Stimulated activated CD4-positive, alpha-beta T cell treated with anti-CD3 and anti-CD28 coated beads, Interleukin-4, amount 100 ng/mL, for 24 hours (primary cell): ENCODE measurements around the gene C9orf72.
"Not testable (repeated sequence)": the region's sequence is repeated elsewhere in the genome, so short reads cannot be mapped to it uniquely, and the experiment has no call there.

Experiments
- DNase-seq: peaks from one replicate; pipeline ENCODE4 v3.0.0-alpha.2; 2020

Gene C9orf72, protein sequence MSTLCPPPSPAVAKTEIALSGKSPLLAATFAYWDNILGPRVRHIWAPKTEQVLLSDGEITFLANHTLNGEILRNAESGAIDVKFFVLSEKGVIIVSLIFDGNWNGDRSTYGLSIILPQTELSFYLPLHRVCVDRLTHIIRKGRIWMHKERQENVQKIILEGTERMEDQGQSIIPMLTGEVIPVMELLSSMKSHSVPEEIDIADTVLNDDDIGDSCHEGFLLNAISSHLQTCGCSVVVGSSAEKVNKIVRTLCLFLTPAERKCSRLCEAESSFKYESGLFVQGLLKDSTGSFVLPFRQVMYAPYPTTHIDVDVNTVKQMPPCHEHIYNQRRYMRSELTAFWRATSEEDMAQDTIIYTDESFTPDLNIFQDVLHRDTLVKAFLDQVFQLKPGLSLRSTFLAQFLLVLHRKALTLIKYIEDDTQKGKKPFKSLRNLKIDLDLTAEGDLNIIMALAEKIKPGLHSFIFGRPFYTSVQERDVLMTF

DNA sequence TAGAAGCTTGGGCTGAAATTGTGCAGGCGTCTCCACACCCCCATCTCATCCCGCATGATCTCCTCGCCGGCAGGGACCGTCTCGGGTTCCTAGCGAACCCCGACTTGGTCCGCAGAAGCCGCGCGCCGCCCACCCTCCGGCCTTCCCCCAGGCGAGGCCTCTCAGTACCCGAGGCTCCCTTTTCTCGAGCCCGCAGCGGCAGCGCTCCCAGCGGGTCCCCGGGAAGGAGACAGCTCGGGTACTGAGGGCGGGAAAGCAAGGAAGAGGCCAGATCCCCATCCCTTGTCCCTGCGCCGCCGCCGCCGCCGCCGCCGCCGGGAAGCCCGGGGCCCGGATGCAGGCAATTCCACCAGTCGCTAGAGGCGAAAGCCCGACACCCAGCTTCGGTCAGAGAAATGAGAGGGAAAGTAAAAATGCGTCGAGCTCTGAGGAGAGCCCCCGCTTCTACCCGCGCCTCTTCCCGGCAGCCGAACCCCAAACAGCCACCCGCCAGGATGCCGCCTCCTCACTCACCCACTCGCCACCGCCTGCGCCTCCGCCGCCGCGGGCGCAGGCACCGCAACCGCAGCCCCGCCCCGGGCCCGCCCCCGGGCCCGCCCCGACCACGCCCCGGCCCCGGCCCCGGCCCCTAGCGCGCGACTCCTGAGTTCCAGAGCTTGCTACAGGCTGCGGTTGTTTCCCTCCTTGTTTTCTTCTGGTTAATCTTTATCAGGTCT lies at the start of gene C9orf72:
Gene C9orf72 (minus strand): TSS at position 564 of the 716 bp plus-strand sequence. CDS start 6,361 bp downstream, outside the sequence.
- peak; percentile 83 for DNase-seq

GRCh38 chr9:27622693-27623340 lies 49.5 kb upstream of the C9orf72 start:
- DNase-seq, result no peak

DNA sequence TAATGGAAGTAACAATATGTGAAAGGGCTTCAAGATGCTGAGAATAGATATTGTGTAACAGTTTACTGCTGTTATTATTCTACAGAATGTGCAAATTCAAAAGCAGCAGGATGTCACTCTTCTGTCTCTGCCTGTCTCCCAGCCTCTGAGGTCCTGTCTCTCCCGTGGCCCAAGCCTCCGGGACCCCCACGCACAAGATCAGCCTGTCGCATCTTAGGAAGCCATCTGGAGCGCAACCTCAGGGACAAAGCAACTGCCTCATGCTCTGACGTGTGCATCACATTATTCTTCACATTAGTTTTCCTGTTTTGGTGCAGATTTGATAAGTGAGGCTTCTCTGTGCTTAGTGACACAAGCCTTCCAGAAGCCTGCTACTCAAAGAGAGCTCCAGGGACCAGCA lies 46.5 kb upstream of the C9orf72 start:
- no peak for DNase-seq

DNA sequence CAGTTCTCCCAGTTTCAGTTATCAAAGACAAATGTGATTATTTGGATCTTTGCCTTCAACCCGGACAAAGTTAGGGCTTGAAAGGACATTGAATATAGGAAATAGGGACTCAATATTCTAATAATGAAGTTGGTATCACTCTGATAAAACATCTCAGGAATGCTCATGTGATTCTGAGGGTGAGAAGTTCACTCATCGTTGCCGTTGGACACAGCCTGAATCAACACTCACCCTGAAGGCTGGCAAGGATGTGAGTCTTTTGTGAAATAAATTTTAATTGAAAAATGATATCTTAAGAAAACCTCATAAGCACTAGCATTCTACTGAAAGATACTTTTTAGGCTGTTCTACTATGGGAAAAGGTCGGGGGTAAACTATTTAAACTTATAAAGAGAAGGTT lies 44.8 kb upstream of the C9orf72 start:
- no peak for DNase-seq

- DNase-seq, result no peak
Observed at GRCh38 chr9:27614551-27614950, 41.3 kb upstream of the C9orf72 start.

GRCh38 chr9:27612036-27612435 lies 38.8 kb upstream of the C9orf72 start:
- not testable (repeated sequence) for DNase-seq

- DNase-seq, result no peak
Observed at GRCh38 chr9:27610622-27611021, 37.3 kb upstream of the C9orf72 start.

DNA sequence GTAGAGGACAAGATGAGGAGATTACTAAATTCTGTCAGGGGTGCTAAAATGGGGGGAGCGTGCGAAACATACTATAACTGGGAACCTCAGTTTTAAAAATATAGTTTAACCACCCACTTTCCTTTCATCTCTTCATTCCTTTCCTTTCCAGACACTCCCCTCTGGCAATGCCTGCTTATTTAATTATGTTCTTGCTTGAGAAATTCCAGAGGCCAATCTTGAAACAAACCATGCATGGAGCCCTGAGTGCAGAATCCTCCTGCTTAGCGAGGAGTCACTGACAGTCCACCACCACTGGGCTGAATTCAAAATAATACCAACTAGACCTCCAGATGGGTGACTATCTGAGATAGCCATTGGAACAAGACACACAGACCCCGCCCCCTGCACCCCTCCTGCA lies 29.7 kb upstream of the C9orf72 start:
- DNase-seq, result no peak

DNA sequence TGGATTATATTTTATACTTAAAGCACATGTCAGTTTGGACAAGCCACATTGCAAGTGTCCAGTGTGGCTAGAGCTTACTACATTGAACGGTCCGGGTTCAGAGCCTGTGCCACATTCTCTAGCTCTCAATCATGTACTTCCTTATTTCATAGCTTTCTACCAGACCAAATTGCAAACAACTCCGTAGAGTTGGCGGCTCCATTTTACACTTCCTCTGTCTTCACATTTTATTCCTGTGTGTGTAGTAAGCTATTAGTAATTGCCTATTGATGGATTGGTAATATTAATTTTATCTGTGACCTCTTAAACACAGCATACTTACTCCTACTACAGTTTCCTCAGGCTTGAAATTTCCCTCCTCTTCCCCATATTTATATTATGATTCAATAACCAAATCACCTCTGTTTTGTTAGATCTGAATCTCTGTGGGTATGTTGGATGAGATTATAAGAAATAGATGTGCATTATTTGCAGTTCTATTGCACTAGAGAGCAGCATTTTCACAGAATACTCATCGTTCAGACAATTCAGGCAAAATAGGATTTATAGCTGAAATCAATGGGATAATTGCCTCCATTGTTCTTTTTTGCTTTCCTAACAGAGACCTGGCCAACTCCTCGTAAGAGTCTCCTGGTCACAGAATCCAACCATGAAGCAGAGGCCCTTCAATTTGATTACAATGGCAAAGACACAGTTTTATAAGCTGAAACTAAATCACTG lies 29.0 kb upstream of the C9orf72 start:
- DNase-seq, result no peak

GRCh38 chr9:27601396-27601795 lies 28.1 kb upstream of the C9orf72 start:
- DNase-seq, result no peak

DNA sequence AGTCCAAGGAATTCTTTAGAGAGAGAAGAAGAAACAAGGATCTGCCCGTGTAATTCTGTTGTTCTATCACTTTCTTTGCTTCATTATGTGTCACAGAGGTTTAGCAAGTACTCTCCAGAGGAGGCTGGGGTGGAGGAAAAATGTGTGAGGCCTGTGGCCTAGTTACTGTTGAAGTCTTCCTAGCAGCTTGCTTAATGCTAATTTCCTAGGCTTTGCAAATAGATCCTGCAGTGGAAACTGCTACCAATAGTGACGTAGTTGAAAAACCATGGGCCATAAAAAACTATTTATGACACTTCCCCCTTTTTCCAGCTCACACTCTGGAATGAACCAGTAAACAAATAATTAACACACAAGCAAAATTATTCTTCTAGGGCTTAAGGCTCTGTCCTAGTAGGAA lies 27.0 kb upstream of the C9orf72 start:
- DNase-seq, result no peak

DNA sequence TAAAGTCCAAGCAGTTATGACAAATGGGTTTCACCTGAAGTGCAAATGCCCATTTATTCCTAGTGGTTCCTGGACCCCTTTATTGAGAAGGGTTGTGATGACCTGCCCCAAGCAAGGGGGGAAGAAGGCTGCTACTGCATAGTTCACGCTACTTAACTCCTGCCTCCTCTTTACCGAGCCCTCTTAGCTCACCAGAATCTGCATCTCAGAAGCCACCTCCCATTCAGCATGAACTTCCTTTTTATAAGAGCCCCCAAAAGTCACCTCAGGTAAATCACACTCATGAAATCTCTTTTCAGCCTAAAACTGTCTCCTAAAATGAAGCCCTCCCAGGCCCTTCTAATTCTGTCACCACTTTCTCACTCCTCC lies 26.6 kb upstream of the C9orf72 start:
- no peak for DNase-seq

DNA sequence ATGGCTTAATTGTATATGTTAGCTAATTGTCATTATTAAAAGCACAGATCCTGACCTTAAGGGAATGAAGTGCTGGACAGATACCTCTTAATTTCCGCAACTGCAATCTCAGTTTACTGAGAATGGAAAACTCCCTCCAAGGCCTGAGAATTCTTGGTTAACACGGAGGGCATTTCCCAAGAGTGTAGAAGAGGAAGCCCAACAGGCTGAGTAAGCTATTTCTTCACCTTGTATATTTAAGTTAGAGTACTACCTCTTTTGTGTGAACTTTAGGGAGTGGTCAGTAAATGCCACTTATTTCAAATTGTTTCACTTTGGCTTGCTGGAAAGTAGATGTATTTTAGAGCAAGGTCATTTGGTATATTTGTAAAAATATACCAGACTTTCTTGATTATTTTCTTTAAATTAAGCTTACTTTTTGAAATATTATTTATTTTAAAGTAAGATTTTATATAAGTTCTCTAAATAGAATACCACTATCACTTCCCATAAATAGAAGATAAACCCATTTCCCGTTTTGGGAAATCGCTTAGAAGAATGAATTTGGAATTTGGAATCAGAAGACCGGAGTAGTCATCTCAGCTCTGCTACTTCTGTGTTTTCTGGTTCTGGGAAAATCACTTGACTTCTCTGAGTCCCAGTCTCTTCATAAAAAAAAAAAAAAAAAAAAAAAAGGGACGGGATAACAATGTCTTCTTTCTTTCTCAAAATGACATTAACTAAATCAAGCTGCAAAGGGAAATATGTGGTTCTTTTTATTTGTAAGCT lies 26.0 kb upstream of the C9orf72 start:
- no peak for DNase-seq

DNA sequence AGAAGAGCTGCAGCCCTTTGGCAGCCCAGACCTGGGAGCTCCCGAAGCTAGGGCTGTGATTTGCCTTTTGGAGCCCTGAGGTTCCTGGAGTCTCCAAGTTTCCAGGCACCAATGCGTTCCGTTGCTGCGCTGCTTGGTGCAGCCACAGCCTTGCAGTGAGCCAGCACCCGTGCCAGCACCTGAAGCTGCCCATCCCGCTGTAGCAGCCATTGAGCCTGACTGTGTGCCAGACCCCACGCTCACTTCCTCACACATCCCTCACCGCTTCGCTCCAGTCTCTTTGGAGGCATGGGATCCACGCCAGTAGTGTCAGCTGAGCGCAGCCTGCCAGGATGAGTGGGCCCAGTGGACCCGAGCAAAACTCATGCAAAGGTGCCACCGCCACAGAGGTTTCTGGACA lies 22.5 kb upstream of the C9orf72 start:
- DNase-seq, result no peak

DNA sequence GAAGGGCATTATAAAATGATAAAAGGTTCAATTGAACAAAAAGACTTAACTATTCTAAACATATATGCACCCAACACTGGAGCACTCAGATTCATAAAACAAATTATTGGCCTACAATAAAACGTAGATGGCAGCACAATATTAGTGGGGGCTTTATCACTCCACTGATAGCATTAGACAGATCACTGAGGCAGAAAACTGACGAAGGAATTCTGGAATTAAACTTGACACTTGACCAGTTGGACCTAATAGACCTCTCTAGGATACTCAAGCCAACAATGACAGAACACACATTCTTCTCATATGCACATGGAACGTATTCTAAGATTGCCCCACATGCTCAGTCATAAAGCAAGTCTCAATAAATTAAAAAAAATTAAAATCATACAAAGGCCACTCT lies 18.4 kb upstream of the C9orf72 start:
- DNase-seq, result no peak

DNA sequence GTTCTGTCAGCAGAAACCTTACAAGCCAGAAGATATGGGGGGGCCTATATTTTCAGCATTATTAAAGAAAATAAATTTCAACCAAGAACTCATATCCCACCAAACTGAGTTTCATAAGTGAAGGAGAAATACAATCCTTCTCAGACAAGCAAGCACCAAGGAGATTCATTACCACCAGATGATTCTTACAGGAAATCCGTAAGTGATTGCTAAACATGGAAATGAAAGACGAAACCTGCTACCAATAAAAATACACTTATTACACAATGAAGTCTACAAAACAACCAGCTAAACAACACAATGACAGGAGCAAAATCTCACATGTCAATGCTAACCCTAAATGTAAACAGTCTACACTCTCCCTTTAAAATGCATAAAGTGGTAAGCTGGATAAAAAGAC lies 17.8 kb upstream of the C9orf72 start:
- no peak for DNase-seq

- DNase-seq, result no peak
Observed at GRCh38 chr9:27590651-27591050, 17.4 kb upstream of the C9orf72 start.

GRCh38 chr9:27589462-27589861 lies 16.2 kb upstream of the C9orf72 start:
- DNase-seq, result no peak

GRCh38 chr9:27586304-27586703 lies 13.0 kb upstream of the C9orf72 start:
- no peak for DNase-seq

GRCh38 chr9:27584931-27585330 lies 11.7 kb upstream of the C9orf72 start:
- DNase-seq, result no peak

GRCh38 chr9:27582794-27583193 lies 9.5 kb upstream of the C9orf72 start:
- no peak for DNase-seq

- DNase-seq, result no peak
Observed at GRCh38 chr9:27581826-27582225, 8.5 kb upstream of the C9orf72 start.
